Peyer's patch (tissue), 4 donors: Measurements from ENCODE around the gene CMTM8.

Source experiments
- CTCF ChIP-seq, 6 experiments: fragments of 450-650 bp in 4 of 6; fragments of 200-600 bp in 2 of 6; sonication (generic) in 1 of 6; IDR thresholded peaks; one replicate each; pipeline ENCODE4 v1.5.1; 2017 to 2019; ENCODE audit warnings: antibody characterized with exemption in 6 of 6, mild to moderate bottlenecking in 3 of 6, moderate library complexity in 1 of 6
- POLR2A ChIP-seq, 2 donors: fragments of 450-650 bp; IDR thresholded peaks; one replicate each; pipeline ENCODE4 v1.5.1; 2017; ENCODE audit warnings: antibody characterized with exemption in 2 of 2, mild to moderate bottlenecking in 2 of 2, moderate library complexity in 2 of 2

- TF ChIP-seq CTCF (IDR thresholded peaks at IDR 0.05) (no peak), POLR2A (IDR thresholded peaks at IDR 0.05) (no peak)
These were observed 8.9 kb upstream of the CMTM8 start for GRCh38 chr3:32229565-32229964.
